ENCODE data around the gene CDH13.

DNA sequence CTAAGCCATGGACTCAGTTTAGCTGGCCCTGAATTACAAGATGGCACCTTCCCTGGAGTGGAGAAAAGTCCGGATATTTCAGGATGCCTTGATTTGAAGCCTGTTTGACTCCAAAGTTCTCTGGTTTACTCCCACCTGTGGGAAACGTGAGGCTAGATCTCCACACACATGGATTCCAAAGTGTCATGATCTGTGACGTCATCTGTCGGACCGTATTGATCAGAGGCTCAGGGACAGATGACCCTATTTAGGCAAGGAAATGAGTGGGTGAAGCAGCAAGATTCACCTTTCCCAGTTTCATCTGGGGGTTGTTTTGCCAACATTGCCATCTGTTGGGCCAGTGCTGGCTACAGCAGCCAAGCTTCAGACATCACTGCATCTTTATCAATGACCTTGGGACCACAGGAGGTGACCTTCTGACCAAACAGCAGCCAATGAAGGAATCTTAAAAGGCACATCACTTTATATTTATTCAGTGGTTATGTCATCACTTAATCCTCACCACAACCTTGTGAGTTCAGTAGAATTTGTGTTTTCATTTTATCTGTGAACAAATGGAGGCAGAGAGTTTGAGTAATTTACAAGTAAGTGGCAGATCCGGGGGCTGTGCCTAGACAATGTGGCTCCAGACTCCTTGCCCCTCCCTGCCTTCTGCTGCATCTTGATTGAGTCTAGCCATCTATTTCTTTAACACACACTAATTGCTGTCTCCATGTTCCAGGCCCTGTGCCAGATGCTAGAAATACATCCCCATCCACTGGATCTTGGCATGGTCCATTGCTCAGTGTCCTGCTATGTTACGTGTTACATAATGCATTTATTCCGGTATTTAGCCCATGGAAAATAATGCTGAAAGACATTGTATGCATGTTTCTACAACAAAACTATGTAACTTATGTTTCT, 1.5 kb upstream of the CDH13 start:
- TF ChIP-seq SIN3A (IDR thresholded peaks at IDR 0.05; ENCODE audit: borderline replicate concordance in 2 of 2, control insufficient read depth in 1 of 2, low read depth in 2 of 2, low read length in 2 of 2) (no peak), RAD51 (IDR thresholded peaks at IDR 0.05; ENCODE audit: borderline replicate concordance, low read depth) (no peak), ZNF24 (IDR thresholded peaks at IDR 0.05) (no peak), RBBP5 (IDR thresholded peaks at IDR 0.05; ENCODE audit: borderline replicate concordance, insufficient read depth, low read length, poor library complexity, severe bottlenecking) (no peak), RNF2 (IDR thresholded peaks at IDR 0.05) (no peak), MYC (IDR thresholded peaks at IDR 0.05; ENCODE audit: low read depth, low read length) (no peak), MYC (CRISPR knock-in tag; IDR thresholded peaks at IDR 0.05; ENCODE audit: borderline replicate concordance, low read depth) (no peak), RNF219 (CRISPR knock-in tag; IDR thresholded peaks at IDR 0.05) (no peak), MTA1 (IDR thresholded peaks at IDR 0.05; ENCODE audit: borderline replicate concordance) (no peak), NFE2L1 (tag; IDR thresholded peaks at IDR 0.05; ENCODE audit: borderline replicate concordance, low read depth) (no peak)
- TF ChIP-seq, protein P1, sequence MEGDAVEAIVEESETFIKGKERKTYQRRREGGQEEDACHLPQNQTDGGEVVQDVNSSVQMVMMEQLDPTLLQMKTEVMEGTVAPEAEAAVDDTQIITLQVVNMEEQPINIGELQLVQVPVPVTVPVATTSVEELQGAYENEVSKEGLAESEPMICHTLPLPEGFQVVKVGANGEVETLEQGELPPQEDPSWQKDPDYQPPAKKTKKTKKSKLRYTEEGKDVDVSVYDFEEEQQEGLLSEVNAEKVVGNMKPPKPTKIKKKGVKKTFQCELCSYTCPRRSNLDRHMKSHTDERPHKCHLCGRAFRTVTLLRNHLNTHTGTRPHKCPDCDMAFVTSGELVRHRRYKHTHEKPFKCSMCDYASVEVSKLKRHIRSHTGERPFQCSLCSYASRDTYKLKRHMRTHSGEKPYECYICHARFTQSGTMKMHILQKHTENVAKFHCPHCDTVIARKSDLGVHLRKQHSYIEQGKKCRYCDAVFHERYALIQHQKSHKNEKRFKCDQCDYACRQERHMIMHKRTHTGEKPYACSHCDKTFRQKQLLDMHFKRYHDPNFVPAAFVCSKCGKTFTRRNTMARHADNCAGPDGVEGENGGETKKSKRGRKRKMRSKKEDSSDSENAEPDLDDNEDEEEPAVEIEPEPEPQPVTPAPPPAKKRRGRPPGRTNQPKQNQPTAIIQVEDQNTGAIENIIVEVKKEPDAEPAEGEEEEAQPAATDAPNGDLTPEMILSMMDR (IDR thresholded peaks at IDR 0.05 in 2 of 3, conservative IDR thresholded peaks at IDR 0.05 in 1 of 3; ENCODE audit: insufficient read depth in 2 of 3, low read depth in 1 of 3, low read length in 3 of 3), result no peak
- TF ChIP-seq, protein P2, sequence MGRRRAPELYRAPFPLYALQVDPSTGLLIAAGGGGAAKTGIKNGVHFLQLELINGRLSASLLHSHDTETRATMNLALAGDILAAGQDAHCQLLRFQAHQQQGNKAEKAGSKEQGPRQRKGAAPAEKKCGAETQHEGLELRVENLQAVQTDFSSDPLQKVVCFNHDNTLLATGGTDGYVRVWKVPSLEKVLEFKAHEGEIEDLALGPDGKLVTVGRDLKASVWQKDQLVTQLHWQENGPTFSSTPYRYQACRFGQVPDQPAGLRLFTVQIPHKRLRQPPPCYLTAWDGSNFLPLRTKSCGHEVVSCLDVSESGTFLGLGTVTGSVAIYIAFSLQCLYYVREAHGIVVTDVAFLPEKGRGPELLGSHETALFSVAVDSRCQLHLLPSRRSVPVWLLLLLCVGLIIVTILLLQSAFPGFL (CRISPR knock-in tag; IDR thresholded peaks at IDR 0.05), result no peak

All from K562 (cell line).